Cardiac fibroblast (primary cell): ENCODE data around the gene JPH3.
"Not testable (repeated sequence)": the region's sequence is repeated elsewhere in the genome, so short reads cannot be mapped to it uniquely, and the experiment has no call there.

Experiments used
- DNase-seq, 2 donors: peaks; one replicate each; pipeline versions ENCODE4 v3.0.0 to v3.0.0-alpha.2; 2010; ENCODE audit warnings: low read depth in 2 of 2
- H3K4me3 ChIP-seq, 2 donors: replicated peaks in 1 of 2; 1 replicate in 1 of 2; 2 replicates in 1 of 2; pipeline ENCODE4 v1.5.1; 2011; ENCODE audit warnings: low read depth in 2 of 2, low read length in 2 of 2, mild to moderate bottlenecking in 2 of 2, moderate library complexity in 1 of 2
- TF ChIP-seq, protein P1 (sequence below): IDR thresholded peaks from one replicate; pipeline ENCODE4 v1.5.1; 2011; ENCODE audit warnings: low read depth, mild to moderate bottlenecking, low read length, inconsistent platforms

JPH3 gene

GRCh38 chr16:87575027-87575804 lies 27.1 kb upstream of the JPH3 start:
- peak in 1 of 2 donors; percentile 46 for DNase-seq
- TF ChIP-seq, protein P1, sequence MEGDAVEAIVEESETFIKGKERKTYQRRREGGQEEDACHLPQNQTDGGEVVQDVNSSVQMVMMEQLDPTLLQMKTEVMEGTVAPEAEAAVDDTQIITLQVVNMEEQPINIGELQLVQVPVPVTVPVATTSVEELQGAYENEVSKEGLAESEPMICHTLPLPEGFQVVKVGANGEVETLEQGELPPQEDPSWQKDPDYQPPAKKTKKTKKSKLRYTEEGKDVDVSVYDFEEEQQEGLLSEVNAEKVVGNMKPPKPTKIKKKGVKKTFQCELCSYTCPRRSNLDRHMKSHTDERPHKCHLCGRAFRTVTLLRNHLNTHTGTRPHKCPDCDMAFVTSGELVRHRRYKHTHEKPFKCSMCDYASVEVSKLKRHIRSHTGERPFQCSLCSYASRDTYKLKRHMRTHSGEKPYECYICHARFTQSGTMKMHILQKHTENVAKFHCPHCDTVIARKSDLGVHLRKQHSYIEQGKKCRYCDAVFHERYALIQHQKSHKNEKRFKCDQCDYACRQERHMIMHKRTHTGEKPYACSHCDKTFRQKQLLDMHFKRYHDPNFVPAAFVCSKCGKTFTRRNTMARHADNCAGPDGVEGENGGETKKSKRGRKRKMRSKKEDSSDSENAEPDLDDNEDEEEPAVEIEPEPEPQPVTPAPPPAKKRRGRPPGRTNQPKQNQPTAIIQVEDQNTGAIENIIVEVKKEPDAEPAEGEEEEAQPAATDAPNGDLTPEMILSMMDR = no peak
- H3K4me3 ChIP-seq = no peak overlapping the region

- H3K4me3 ChIP-seq = no peak overlapping the region
- DNase-seq = no peak
- TF ChIP-seq, protein P1 = no peak
Observed at GRCh38 chr16:87576171-87576570, 26.1 kb upstream of the JPH3 start.

DNA sequence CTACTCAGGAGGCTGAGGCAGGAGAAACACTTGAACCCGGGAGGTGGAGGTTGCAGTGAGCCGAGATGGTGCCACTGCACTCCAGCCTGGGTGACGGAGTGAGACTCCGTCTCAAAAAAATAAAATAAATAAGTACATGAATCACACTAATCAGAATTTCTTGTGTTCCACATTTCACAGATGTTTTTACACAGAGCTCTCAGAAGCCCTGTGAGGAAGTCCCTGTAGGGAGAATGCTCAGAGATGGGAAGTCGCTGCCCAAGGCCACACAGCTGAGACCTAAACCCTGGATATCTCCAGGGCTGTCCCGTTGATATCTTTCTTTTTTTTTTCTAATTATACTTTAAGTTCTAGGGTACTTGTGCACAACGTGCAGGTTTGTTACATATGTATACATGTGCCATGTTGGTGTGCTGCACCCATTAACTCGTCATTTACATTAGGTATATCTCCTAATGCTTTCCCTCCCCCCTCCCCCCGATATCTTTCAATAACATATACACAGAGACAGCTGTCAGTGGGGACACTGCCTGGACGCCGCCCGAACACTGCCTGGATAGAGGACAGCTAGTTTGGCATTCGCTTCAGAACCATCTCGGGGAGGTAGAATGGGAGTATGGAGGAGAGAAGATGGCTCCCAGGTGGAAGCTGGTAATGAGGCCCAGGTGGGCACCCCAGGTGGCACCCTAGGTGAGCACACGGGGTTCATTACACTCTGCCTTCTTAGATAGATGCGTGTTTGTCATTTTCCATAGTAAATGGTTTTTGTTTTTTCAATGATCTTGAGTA lies 24.0 kb upstream of the JPH3 start:
- peak in 1 of 2 donors; percentile 12 for DNase-seq
- H3K4me3 ChIP-seq = not testable (repeated sequence)

DNA sequence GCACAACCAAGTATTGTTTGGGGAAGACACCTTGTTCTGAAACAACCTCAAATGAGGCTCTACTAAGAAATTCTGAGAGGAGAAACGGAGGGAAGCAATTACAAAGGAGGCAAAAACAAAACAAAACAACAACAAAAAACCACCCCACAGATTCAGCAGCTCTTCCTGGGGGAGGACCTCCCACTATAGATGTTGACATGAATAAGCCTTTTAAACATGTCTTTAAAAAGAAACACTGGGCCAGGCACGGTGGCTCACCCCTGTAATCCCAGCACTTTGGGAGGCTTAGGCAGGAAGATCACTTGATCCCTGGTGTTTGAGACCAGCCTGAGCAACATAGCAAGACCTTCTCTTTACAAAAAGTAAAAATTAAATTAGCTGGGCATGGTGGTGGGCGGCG lies 22.6 kb upstream of the JPH3 start:
- TF ChIP-seq, protein P1 = no peak
- no peak for DNase-seq
- no peak overlapping the region for H3K4me3 ChIP-seq

DNA sequence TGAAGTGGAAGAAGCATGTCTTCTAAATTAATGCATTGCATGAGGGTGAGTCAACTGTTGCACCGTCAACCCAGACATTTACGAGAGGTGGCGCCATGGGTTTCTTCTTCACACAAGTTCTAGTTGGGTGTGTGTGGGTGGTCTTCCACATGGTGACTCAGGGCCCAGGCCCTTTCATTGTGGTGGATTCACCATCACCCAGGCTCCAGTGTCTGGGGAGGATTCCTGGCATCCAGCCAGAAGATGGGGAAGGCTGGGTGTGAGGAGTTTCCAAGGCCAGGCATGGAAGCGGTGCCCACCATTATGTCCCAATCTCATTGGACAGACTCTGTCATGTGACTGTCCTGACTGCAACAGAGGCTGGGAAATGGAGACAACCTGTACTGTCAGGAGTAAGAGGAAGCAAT lies 21.4 kb upstream of the JPH3 start:
- peak; percentile 56 to 63 for DNase-seq
- TF ChIP-seq, protein P1 = no peak
- no peak overlapping the region for H3K4me3 ChIP-seq

DNA sequence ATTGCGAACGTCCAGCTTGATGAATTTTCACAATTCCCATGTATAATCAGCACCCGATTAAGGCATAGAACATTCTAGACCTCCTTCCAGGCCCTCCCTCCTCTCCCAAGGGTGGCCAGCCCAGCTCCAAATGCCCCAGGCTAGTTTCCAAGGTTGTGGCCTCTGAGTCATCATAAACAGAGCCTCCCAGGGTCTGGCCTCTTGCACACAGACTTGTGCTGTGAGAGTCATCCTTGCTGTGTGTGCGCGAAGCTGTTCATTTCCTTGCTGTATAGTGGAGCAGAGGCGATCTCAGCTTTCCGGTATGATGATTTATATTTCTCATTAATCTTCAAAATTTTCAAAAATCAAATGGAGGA lies 20.5 kb upstream of the JPH3 start:
- peak overlapping the region in 1 of 2 donors; percentile 34 for H3K4me3 ChIP-seq
- DNase-seq = peak; percentile 98
- TF ChIP-seq, protein P1 = no peak

GRCh38 chr16:87582216-87582965 lies 19.9 kb upstream of the JPH3 start:
- peak; percentile 85 to 94 for DNase-seq
- TF ChIP-seq, protein P1 = no peak
- peak overlapping the region in 1 of 2 donors; percentile 34 for H3K4me3 ChIP-seq
